ENCODE data around the gene HSPA12A. TPM values are rescaled to one million over a fixed set of nuclear protein-coding genes. Genes with fewer than 3 reads are reported as not detected.
A peak's percentile ranks its signal among the peaks of the same experiment; 100 is the strongest.

HSPA12A gene
- total RNA-seq, 1 donor from 2014 or later, result not detected

DNA sequence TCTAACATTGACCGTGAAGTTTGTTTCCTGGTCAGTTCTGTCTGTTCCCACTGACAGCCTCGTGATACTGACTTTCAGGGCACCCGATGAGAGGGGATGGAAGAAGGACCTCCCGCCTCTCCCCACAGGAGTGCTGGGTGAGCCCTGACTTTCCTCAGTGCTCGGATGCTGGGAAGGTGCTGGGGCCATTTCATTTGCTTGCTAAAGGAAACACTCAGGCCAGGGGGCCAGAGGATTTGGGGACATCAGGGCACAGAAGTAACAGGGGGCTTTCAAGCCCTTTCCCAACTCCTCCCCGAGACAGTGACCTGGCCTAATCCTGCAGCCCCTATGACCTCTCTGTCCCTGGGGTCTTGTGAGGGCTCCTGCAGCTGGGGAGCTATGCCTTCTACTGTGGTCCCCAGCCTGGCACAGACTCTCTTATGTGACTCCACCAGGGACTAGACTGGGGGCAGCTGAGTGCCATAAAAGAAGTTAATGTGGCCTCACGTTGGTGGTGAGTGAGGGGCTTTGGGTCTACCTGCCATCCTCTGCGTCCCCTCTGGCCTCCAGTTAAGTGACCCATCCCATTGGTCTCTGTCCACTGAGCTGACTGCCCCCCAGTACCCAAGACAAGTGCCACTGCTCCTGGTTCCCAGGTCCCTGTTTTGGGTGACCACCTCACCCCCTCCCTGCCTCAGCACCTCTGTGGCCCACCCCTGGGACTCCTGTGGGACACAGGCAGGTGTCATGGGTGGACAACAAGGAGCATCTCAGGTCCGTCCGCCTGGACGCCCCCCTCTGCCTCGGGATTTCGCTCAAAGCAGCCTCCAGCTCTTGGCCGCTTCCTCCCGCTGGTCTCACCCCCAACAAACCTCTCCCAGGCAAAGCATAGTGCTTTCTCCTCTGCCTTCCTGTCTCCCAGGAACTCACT, 33.4 kb upstream of the HSPA12A start:
- Mint-ChIP-seq H3K4me3 (no peak overlapping the region), H3K36me3 (ENCODE audit: low read depth) (no peaks in the 10 kb centered on the region), H3K9me3 (no peaks in the 10 kb centered on the region), H3K27ac (no peak overlapping the region), H3K27me3 (no peaks in the 10 kb centered on the region), H3K4me1 (no peaks in the 10 kb centered on the region)
- intact Hi-C loops (cut with micrococcal nuclease), result no loop called here
- no peak for DNase-seq

DNA sequence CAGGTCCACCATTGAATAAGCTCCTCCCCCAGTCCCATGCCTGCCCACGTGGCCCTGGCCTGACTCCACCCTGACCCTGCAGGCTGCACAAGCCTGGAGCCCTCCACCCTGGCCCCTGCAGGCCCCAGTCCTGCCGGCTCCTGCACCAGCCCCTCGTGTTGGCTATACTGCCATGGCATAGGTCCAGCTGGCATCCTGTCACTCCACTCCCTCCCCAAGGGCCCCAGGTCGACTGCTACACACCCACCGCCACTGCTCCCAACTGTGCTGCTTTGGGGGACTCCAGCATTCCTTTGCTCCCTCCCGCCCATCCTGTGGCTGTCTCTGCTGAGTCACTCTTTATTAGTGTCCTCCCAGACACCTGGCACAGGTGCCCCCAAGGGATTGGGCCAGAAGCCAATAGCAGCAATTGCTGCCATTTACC, 32.4 kb upstream of the HSPA12A start:
- no peaks in the 10 kb centered on the region for H3K36me3 Mint-ChIP-seq (ENCODE audit: low read depth)
- intact Hi-C loops (cut with micrococcal nuclease), result no loop called here

DNA sequence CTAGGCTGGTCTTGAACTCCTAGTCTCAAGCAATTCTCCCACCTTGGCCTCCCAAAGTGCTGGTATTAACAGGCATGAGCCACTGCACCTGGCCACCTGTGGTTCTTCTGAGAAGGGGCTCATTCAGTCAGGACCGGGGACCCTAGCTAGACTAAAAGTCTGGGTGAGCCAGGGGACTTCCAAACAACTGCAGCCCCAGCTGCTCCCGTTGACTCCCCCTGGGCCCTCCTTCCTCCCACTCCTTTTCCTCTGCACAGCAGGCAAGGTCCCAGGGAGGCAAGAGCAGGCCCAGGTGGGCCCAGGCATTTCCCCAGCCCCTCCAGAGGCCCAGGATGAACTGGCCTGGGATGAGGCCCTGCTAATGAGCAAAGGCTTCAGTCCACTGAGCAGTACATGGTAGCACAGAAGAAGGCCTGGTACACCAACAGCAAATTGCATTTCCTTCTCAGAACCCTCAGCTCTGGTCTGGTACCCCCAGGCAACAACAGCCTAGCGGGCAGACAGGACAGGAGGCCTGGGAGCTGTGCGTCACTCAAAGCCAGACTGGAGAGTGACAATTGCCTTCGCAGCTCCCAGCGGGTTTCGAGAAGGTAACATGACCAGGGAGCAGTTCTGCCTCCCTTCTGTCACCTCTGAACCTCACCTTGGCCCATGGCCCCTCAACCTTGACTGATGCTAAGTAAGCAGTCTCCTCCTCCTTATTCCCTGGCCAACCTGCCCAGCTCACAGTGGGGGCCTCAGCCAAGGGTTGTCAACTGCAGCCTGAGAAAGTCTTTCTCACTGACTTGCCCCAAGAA, 30.7 kb upstream of the HSPA12A start:
- Mint-ChIP-seq H3K4me1 (no peaks in the 10 kb centered on the region), H3K27me3 (no peaks in the 10 kb centered on the region), H3K27ac (no peak overlapping the region), H3K36me3 (ENCODE audit: low read depth) (no peaks in the 10 kb centered on the region), H3K9me3 (no peaks in the 10 kb centered on the region), H3K4me3 (no peak overlapping the region)
- DNase-seq, result no peak
- intact Hi-C loops (cut with micrococcal nuclease), result no loop called here

More for the DNA sequence above, 32.4 kb upstream of the HSPA12A start:
- H3K27me3 Mint-ChIP-seq, result no peaks in the 10 kb centered on the region
- no peak overlapping the region for H3K27ac Mint-ChIP-seq
- no peaks in the 10 kb centered on the region for H3K9me3 Mint-ChIP-seq
- no peaks in the 10 kb centered on the region for H3K4me1 Mint-ChIP-seq
- no peak overlapping the region for H3K4me3 Mint-ChIP-seq
- DNase-seq, result no peak

DNA sequence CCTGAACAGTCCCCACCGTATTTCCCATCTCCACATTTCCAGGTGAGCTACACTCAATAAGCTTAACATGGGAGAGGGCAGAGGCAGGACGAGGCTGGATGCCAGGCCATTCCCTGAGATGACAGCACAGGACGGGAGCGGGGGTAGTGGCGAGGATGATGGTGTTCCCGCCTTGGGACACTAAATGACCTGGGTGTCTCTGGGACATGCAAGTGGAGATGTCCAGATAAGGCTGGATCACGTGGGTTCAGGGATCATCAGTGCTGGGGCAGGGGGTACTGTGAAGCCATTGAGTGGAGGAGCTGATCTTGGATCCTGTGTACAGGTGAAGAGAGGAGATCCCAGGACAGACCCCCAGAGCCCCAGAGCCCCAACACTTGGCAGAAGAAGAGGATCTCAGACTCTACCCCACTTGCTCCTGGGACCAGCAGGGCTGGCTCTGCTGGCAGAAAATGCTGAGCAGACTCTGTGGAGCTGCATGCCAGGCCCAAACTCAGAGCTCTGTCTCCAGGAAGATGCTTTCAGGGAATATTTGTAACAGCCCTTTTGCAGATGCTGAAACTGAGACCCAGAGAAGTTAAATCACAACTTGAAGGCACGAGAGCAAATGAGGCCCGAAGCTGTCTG, 29.7 kb upstream of the HSPA12A start:
- H3K27ac Mint-ChIP-seq, result no peak overlapping the region

DNA sequence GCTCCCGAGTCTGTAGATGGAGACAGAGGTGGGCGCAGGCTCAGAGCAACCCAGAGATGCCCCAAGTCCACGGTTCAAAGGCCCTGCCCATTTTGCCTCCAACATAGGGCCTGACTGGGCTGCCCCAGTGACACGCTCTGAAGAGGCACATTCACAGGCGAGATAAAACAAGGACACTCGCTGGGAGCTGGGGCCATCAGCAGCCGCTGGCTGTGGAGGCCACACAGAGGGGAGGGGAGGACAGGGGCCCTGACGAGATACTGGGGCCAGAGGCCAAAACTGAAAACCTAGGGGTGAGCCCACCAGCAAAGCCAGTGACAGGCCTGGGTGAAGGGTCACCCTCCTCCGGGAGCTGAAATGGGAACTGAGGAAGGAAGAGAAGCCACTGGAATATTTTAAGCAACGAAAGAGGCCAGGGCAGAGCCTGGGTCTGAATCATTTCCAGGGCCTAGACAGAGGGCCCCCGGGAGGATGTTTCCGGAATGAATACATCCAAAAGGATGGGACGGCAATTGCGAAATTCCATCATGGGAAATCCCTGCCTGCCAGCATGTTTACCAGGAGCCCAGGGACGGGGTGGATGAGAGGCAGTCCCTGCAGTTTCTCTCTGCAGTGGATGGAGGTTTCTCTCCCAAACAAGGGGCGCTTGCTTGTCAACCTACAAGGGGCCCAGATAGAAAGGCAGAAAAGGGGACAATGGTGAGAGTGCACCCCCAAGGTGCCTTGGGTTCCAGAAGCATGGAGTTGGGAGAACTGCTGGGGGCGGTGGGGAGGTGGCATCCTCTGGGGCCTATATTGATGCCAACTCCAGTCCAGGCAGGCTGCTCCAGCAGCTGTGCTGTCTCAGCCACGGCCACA, 29.0 kb upstream of the HSPA12A start:
- H3K9me3 Mint-ChIP-seq, result no peaks in the 10 kb centered on the region
- peaks cover 5% of the 10 kb centered on the region for H3K27me3 Mint-ChIP-seq
- no peaks in the 10 kb centered on the region for H3K4me1 Mint-ChIP-seq
- no peaks in the 10 kb centered on the region for H3K36me3 Mint-ChIP-seq (ENCODE audit: low read depth)
- no peak overlapping the region for H3K27ac Mint-ChIP-seq
- DNase-seq, result no peak
- intact Hi-C loops (cut with micrococcal nuclease), result no loop called here
- no peak overlapping the region for H3K4me3 Mint-ChIP-seq

More for the DNA sequence above, 29.7 kb upstream of the HSPA12A start:
- Mint-ChIP-seq H3K9me3 (no peaks in the 10 kb centered on the region), H3K4me3 (no peak overlapping the region), H3K4me1 (no peaks in the 10 kb centered on the region), H3K27me3 (peaks cover 2% of the 10 kb centered on the region), H3K36me3 (ENCODE audit: low read depth) (no peaks in the 10 kb centered on the region)
- intact Hi-C loops (cut with micrococcal nuclease), result no loop called here
- DNase-seq, result no peak

DNA sequence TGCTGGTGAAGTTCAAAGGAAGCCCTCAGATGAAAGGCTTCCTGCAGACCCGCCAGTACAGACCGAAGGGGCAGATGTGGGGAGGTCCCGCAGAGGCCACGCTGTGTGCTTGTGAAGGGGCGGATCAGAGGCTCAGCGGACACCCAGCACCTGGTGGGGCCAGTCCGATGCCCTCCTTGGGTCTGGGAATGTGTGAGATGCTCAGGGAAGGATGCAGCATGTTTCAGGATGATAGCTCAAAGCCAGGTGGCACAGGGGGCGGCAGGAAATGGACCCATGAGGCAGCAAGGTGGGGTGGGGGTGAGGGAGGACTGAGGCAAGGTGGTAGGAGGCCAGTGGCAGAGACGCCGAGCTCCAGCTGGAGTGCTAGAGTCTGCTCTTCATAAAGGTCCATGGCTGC, 27.9 kb upstream of the HSPA12A start:
- H3K27ac Mint-ChIP-seq, result no peak overlapping the region
- no peaks in the 10 kb centered on the region for H3K4me1 Mint-ChIP-seq
- no peaks in the 10 kb centered on the region for H3K36me3 Mint-ChIP-seq (ENCODE audit: low read depth)
- intact Hi-C loops (cut with micrococcal nuclease), result no loop called here
- H3K9me3 Mint-ChIP-seq, result no peaks in the 10 kb centered on the region
- DNase-seq, result no peak
- peaks cover 9% of the 10 kb centered on the region for H3K27me3 Mint-ChIP-seq
- H3K4me3 Mint-ChIP-seq, result no peak overlapping the region

DNA sequence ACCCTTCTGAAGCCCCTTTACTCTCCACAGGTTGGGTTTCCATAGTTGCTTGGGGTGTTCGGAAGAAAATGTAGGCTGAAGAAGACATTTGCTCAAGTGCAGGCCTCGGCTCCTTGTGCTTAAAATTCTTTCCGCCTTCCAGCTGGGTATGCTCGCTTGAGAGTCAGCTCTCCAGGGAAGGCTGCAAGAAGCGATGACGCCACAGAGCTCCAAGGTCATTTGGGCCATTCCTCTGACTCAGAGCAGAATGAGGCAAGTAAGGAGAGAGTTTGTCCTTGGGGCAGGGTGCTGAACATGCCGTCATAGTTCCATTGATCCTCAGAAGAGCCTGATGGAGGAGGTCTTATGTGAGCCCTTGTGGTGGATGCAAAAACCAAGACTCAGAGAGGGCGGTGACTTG, 27.4 kb upstream of the HSPA12A start:
- DNase-seq, result no peak
- no peak overlapping the region for H3K4me3 Mint-ChIP-seq
- H3K27me3 Mint-ChIP-seq, result peaks cover 11% of the 10 kb centered on the region
- H3K27ac Mint-ChIP-seq, result no peak overlapping the region
- no peaks in the 10 kb centered on the region for H3K36me3 Mint-ChIP-seq (ENCODE audit: low read depth)
- H3K4me1 Mint-ChIP-seq, result no peaks in the 10 kb centered on the region
- no peaks in the 10 kb centered on the region for H3K9me3 Mint-ChIP-seq
- intact Hi-C loops (cut with micrococcal nuclease), result no loop called here

DNA sequence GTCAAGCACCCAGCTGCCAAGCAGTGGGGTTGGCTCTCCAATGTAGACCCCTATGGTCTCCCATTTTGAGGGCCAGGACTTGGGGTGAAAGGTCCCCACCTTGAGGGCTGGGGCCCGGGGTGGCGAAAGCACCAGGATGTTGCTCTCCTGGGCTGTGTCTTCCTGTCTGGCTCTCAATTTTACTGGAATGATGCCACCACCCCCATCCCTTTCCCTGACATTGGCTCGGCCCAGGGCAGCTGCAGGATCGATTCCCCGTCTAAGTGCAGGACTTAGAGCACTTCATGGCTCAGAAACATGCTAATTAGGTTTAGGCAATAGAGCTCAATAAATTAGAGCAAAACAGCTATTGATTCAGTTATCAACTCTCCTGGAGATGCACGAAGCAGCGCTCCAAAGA, 27.0 kb upstream of the HSPA12A start:
- Mint-ChIP-seq H3K4me1 (no peaks in the 10 kb centered on the region), H3K4me3 (no peak overlapping the region), H3K27me3 (peaks cover 12% of the 10 kb centered on the region), H3K36me3 (ENCODE audit: low read depth) (no peaks in the 10 kb centered on the region), H3K27ac (no peak overlapping the region), H3K9me3 (no peaks in the 10 kb centered on the region)
- intact Hi-C loops (cut with micrococcal nuclease), result no loop called here
- DNase-seq, result no peak

DNA sequence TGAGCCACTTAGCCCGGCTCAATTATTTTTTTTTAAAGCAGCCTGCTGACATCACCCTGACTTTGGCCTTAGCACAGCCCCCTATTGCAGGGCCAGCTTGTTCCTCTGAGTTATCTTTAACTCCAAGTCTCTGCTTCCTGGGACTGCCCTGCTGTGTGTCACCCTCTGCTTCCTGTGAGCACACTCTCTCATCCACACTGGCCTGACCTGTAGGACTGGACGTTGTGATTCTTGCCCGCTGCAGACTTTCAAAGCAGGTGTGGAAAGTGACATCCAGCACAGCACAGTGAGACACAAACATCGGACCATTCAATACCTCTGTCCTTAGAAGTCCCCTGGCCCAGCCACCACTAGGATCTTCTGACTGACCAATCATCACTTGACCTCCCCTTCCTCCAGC, 26.4 kb upstream of the HSPA12A start:
- H3K9me3 Mint-ChIP-seq, result no peaks in the 10 kb centered on the region
- no peak for DNase-seq
- no peaks in the 10 kb centered on the region for H3K36me3 Mint-ChIP-seq (ENCODE audit: low read depth)
- no peak overlapping the region for H3K4me3 Mint-ChIP-seq
- no peak overlapping the region for H3K27ac Mint-ChIP-seq
- H3K27me3 Mint-ChIP-seq, result peaks cover 12% of the 10 kb centered on the region
- intact Hi-C loops (cut with micrococcal nuclease), result no loop called here
- H3K4me1 Mint-ChIP-seq, result no peaks in the 10 kb centered on the region

DNA sequence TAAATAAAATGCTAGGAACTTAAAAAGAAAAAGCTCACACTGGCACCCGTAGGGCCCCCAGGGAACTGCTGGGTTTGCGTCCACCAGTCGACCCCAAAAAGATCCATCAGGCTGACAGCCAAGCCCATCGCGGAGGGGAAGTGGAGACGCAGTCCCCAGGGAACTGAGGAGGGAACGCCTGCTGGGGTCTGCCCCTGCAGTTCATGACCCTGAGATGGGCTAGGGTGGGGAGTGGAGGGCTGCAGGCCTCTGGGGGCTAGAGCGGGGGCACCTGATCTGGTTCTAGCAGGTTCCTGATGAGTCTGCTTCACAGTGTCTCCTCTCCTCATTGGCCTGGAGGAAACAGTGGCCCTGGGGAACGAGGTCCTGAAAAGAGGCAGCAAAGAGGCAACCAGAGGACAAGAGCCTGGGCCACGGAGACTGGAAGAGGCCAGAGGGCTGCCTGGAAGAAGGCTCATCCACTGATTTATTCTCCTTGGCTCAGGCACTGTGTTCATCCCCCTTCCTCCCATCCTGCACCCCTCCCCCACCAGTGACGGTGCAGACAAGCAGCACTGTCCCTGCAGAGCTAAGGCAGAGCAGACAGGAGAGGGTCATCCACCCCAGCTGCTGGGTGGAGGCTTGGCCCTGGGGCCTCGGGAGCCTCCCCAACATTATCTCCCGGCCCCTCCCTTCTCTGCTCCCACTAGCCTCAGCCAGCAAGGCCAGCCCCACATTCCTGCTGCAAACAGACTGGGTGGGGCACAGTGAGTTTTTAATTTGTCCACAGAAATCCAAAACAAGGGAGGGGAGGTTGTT, 24.7 kb upstream of the HSPA12A start:
- Mint-ChIP-seq H3K9me3 (no peaks in the 10 kb centered on the region), H3K27me3 (peaks cover 14% of the 10 kb centered on the region), H3K4me1 (no peaks in the 10 kb centered on the region), H3K36me3 (ENCODE audit: low read depth) (no peaks in the 10 kb centered on the region), H3K27ac (no peak overlapping the region), H3K4me3 (no peak overlapping the region)
- no peak for DNase-seq
- intact Hi-C loops (cut with micrococcal nuclease), result no loop called here

DNA sequence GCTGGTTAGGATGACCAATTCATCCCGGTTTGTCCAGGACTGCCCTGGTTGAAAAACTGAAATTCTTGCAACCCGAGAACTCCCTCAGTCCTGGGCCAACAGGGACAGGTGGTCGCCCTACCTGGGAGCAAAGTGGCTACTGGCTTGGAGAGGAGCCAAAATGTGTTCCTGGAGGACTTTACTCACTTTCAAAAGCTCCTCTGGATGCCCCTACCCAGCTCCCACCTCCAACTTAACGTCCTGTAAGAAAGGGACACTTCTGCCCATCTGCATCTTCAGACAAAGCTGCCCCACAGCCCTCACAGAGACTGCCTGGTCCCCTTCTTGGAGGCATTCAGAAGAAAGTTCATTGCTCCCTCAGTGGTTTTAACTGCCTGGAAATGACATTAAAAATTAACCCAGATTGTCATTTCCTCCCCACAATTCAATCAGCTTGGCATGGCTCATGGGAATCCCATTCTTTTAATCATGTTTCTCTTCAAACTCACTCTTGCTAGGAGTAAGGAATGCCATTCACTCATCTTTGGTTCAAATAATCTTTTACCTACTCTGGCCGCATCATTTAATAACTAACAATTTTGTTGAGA, 24.0 kb upstream of the HSPA12A start:
- no peak overlapping the region for H3K4me3 Mint-ChIP-seq
- DNase-seq, result no peak
- no peaks in the 10 kb centered on the region for H3K36me3 Mint-ChIP-seq (ENCODE audit: low read depth)
- H3K27ac Mint-ChIP-seq, result no peak overlapping the region
- H3K9me3 Mint-ChIP-seq, result no peaks in the 10 kb centered on the region
- intact Hi-C loops (cut with micrococcal nuclease), result no loop called here
- no peaks in the 10 kb centered on the region for H3K4me1 Mint-ChIP-seq
- H3K27me3 Mint-ChIP-seq, result peaks cover 17% of the 10 kb centered on the region

DNA sequence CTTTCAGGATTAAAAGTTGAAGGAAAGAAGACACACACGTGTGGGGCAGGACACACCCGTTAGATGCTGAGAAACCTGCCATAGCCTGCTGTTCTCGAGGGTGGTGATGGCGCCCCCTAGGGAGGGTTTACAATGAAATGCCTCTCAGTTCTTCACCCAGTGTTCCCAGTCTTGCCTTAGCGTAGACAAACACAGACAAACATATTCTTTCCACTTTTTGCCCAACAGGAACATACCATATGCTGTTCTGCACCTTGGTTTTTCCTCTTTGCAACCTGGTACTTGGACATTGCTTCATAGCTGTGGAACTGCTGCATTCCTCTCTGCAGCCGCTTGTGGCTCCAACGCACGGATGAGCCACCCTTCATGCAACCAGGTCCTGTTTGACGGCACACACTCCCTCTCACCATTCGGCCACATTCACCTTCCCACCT, 23.3 kb upstream of the HSPA12A start:
- no peak overlapping the region for H3K27ac Mint-ChIP-seq
- no peaks in the 10 kb centered on the region for H3K36me3 Mint-ChIP-seq (ENCODE audit: low read depth)
- H3K4me1 Mint-ChIP-seq, result no peaks in the 10 kb centered on the region
- intact Hi-C loops (cut with micrococcal nuclease), result no loop called here
- DNase-seq, result peak; percentile 80
- peaks cover 17% of the 10 kb centered on the region for H3K27me3 Mint-ChIP-seq
- no peak overlapping the region for H3K4me3 Mint-ChIP-seq
- H3K9me3 Mint-ChIP-seq, result no peaks in the 10 kb centered on the region
